Left lobe of liver (tissue), 2 donors: ENCODE results near the gene C1orf146. TPM values are rescaled to one million over a fixed set of nuclear protein-coding genes. Genes with fewer than 3 reads are reported as not detected.
A peak's percentile ranks its signal among the peaks of the same experiment; 100 is the strongest.
"Not testable (repeated sequence)": the region's sequence is repeated elsewhere in the genome, so short reads cannot be mapped to it uniquely, and the experiment has no call there.

Experiments used
- ATAC-seq: fragments of 200-7000 bp; cut with Tn5 transposase; one replicate; pipeline ENCODE4 v1.9.1; 2020; ENCODE audit warnings: mild to moderate bottlenecking, moderate library complexity
- DNase-seq: peaks from one replicate; pipeline ENCODE4 v3.0.0-alpha.2; 2020; ENCODE audit warnings: low spot score
- total RNA-seq: library from RNA; stranded (reverse); gene quantifications from one replicate; pipeline ENCODE4 v1.2.1, GENCODE V29; 2021
- donor health status: DM: no; HTN: no; CAD: no; lungs with moderate emphysema.
- donor health status: DM: no; HTN: yes; CAD: no.

The C1orf146 gene
- total RNA-seq, 1 donor from 2014 or later, result not detected

GRCh38 chr1:92273039-92273438 lies 55.3 kb downstream of the C1orf146 start:
- ATAC-seq, result no peak

GRCh38 chr1:92274939-92275338 lies 57.2 kb downstream of the C1orf146 start:
- ATAC-seq (no peak), DNase-seq (no peak)

More at GRCh38 chr1:92273039-92273438, 55.3 kb downstream of the C1orf146 start:
- DNase-seq, result no peak

DNA sequence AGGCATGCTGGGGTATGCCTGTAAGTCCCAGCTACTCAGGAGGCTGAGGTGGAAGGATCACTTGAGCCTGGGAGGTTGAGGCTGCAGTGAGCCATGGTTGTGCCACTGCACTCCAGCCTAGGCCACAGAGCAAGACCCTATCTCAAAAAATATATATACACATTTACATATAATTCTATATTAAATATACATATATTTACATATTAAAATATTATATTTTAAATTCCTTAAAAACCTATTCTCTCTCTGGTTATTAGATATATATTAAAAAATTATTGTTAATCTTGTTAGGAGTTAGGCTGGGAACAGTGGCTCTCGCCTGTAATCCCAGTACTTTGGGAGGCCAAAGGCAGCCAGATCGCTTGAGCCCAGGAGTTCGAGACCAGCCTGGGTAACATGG lies 58.4 kb downstream of the C1orf146 start:
- ATAC-seq, result no peak
- no peak for DNase-seq

DNA sequence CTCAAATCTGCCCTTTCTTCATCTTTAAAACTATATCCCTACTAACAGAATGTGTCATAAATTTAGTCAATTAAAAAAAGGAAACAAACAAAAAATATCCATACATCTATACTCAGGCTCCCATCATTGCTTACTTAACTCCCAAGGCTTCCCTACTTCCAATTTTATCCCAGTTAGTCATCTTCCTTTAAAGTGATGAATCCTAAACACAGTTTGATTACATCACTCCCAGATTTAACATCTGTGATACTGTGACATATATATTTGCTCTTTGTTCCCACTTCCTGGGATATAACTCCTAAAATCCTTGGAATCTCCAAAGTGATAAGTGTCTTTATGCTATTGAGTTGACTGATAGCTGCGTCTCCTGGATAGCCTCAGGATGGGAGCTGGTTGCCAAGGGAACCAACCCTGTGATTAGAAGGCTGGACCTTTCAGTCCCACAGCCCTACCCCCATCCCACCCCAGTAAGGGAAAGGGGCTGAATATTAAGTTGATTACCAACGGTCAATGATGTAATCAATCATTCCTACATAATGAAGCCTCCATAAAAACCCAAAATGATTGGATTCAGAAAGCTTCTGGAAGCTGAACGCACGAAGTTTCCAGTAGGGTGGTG lies 59.5 kb downstream of the C1orf146 start:
- DNase-seq (no peak), ATAC-seq (no peak)

DNA sequence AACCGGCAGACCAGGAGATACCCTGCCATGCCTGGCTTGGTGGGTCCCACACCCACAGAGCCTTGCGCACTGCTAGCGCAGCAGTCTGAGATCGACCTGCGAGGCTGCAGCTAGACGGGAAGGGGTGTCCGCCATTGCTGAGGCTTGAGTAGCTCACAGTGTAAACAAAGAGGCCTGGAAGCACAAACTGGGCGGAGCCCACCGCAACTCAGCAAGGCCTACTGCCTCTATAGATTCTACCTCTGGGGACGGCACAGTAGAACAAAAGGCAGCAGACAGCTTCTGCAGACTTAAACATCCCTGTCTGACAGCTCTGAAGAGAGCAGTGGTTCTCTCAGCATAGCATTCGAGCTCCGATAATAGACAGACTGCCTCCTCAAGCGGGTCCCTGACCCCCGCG lies 62.1 kb downstream of the C1orf146 start:
- ATAC-seq, DNase-seq: not testable (repeated sequence)

- not testable (repeated sequence) for DNase-seq, ATAC-seq
Measured at GRCh38 chr1:92281411-92281810, 63.7 kb downstream of the C1orf146 start.

DNA sequence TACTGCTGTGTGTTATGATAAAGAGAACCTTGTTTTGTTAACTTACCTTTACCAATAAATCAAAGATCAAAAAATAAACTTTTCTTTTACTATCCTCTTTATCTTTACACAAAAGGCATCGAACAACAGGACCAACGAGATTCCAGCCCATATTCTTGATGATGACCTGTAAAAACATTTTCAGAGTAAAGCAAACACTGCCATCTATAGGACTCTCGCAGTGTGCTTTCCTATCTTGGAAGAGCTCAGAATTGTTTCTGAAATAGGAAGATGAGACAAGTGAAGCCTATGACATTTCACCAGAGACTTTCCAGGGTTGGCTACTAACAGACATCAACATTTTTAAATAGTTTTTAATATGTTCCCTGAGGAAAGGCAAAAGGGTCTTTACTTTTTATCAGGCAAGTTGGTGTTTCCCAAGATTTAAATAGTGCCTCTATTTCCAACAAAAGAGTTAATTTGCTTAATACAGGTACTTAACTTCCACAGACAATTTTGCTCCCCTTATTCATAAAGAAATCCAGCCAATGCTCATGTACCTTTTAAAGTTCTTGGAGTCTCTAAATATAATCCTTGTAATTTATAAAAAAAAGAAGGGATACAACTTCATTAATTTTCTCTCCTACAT lies 73.8 kb downstream of the C1orf146 start:
- peak; percentile 75 for ATAC-seq
- DNase-seq, result no peak

Other genes with a start within 250 kb of the C1orf146 start
- gene EPHX4, start 187.9 kb upstream of the C1orf146 start, total RNA-seq, result not detected
- gene SETSIP, start 142.5 kb upstream of the C1orf146 start, total RNA-seq, result not detected
- gene BTBD8, start 137.6 kb upstream of the C1orf146 start, total RNA-seq, result 3.0 TPM
- gene GLMN, start 81.1 kb downstream of the C1orf146 start, total RNA-seq, result 2.0 TPM
- gene RPAP2, start 81.1 kb downstream of the C1orf146 start, total RNA-seq, result 10.5 TPM